ENCODE data around the gene PDP2.

Gene PDP2

DNA sequence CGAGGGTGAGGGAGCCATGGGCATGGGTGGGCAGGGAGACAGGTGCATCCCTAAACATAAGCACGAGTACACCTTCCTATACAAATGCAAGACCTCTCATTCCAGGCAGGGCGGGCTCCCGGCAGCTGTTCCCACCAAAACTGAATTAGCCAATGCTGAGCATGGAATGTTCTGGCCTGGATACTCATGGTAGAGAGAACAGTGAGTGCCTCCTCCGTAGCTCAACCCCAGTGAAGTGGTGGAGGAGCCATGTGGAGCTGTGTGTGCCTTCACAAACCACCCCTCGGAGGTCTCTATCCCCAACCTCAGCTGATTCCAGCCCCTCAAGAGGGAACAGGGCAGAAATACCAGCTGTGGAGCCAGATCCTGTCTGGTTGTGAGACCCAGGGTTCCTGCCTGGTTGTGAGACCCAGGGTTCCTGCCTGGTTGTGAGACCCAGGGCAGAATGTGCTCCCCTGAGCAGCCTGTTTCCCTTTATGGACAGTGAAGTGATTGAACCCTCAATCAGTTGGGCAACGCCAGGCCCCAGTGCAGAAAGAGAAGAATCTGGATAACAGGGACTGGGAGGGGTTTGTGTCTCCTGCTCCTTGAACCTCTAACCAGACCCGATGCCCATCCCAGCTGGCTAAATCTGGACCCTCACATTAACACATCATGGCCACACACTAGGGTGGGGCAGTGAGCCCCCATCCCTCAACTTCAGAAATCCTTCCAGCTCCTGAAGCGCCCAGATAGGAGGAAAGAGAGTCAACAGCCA lies 40.8 kb downstream of the PDP2 start:
- no peak overlapping the region for H3K27ac ChIP-seq (ENCODE audit: insufficient read depth in 1 of 2, low read depth in 1 of 2, low read length in 2 of 2, poor library complexity in 1 of 2, severe bottlenecking in 2 of 2)
- DNase-seq = no peak
- CTCF ChIA-PET = interaction anchor here (1.4 to 20.4 kb wide), 6 partner anchors 10 to 182 kb away, joined by 3 to 473 read pairs (median 5); partner anchors contain the start of genes CIAO2B and NAE1
- H3K4me3 ChIP-seq (ENCODE audit: control insufficient read depth in 1 of 7, extremely low read depth in 1 of 7, insufficient read depth in 4 of 7, low read depth in 2 of 7, low read length in 6 of 7) = no peak overlapping the region
- no peaks in the 10 kb centered on the region for H3K36me3 ChIP-seq (ENCODE audit: control insufficient read depth in 4 of 4, insufficient read depth in 4 of 4, low read length in 3 of 4)
- POLR2A ChIA-PET = no interaction called here
- peaks cover 0 to 52% (median 33%) of the 10 kb centered on the region in 5 experiments for H3K27me3 ChIP-seq (replicated peaks in 2 of 5; ENCODE audit: control insufficient read depth in 4 of 5, insufficient read depth in 5 of 5, low read length in 4 of 5)
- WGBS (ENCODE audit: insufficient coverage) = 89% methylated on average over 9 of the region's 9 CpGs
- H3K9me3 ChIP-seq (ENCODE audit: control extremely low read depth in 1 of 5, control insufficient read depth in 4 of 5, insufficient read depth in 2 of 5, low read depth in 1 of 5, low read length in 4 of 5) = no peaks in the 10 kb centered on the region
- peaks cover 0 to 12% (median 10%) of the 10 kb centered on the region in 4 experiments for H3K4me1 ChIP-seq (ENCODE audit: control extremely low read depth in 1 of 4, control insufficient read depth in 4 of 4, insufficient read depth in 4 of 4, low read length in 3 of 4)

DNA sequence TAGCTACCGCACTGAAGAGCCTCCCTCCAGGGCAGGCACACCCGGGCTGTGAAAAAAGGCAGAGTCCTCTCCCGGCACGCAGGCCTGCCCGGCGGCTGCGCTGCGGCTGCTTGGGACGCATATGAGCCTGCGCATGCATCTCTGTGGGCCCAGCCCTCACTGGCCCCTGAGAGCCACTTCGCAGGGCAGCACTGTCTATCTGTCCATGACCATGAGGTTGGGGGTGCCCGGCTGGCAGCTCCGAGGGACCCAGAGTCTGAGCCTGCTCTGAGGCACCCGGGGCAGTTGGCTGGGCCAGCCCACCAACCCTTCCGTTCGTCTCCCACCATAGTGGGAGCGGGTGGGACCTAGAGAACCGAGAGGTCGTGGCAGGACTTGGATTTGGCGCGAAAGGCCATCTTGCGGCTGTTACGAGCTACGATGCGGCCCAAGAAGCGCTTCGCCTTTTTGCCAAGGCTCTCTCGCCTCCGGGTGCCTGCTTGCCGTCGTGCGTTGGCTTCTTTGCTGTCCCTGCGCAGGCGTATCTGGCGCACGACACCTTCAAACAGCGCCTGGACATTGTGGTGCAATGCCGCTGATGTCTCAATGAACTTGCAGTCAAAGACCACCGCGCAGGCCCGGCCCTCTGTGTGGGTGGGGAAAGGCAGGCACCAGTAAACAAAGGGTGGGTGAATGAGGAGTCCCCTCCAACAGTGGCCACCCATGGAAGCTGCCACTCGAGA lies 41.6 kb downstream of the PDP2 start:
- Histone ChIP-seq H3K27me3 (replicated peaks in 2 of 5; ENCODE audit: control insufficient read depth in 4 of 5, insufficient read depth in 5 of 5, low read length in 4 of 5) (peaks cover 0 to 60% (median 33%) of the 10 kb centered on the region in 5 experiments), H3K4me1 (ENCODE audit: control extremely low read depth in 1 of 4, control insufficient read depth in 4 of 4, insufficient read depth in 4 of 4, low read length in 3 of 4) (peaks cover 0 to 13% (median 11%) of the 10 kb centered on the region in 4 experiments), H3K36me3 (ENCODE audit: control insufficient read depth in 4 of 4, insufficient read depth in 4 of 4, low read length in 3 of 4) (no peaks in the 10 kb centered on the region), H3K4me3 (ENCODE audit: control insufficient read depth in 1 of 7, extremely low read depth in 1 of 7, insufficient read depth in 4 of 7, low read depth in 2 of 7, low read length in 6 of 7) (no peak overlapping the region), H3K27ac (ENCODE audit: insufficient read depth in 1 of 2, low read depth in 1 of 2, low read length in 2 of 2, poor library complexity in 1 of 2, severe bottlenecking in 2 of 2) (no peak overlapping the region), H3K9me3 (ENCODE audit: control extremely low read depth in 1 of 5, control insufficient read depth in 4 of 5, insufficient read depth in 2 of 5, low read depth in 1 of 5, low read length in 4 of 5) (no peaks in the 10 kb centered on the region)
- DNase-seq = no peak
- ChIA-PET CTCF (interaction anchor here (1.5 to 20.4 kb wide), 4 partner anchors 9 to 182 kb away, joined by 3 to 473 read pairs (median 6); partner anchors contain the start of gene CIAO2B), POLR2A (no interaction called here)
- 74% methylated on average over 42 of the region's 42 CpGs for WGBS (ENCODE audit: insufficient coverage)

DNA sequence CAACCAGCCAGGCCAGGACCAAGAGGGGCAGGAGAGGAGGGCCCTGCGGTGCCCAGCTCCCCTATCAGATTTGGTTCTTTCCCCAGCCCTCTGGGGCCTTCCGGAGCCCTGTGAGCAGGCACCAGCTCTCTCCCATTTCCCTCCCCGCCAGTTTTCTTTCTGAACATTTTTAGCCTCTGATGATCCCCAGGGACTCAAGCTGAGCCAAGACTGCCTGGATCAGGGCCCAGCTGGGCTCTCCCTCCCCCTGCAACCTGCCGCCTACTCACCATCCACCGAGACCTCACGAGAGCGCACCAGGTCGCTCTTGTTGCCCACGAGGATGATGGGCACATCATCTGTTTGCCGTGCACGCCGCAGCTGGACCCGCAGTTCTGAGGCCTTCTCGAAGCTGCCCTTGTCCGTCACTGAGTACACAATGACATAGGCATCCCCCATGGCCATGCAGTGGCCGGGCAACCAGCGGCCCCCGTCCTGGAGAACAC lies 43.0 kb downstream of the PDP2 start:
- DNase-seq = no peak
- 94% methylated on average over 17 of the region's 18 CpGs for WGBS (ENCODE audit: insufficient coverage)
- no peak overlapping the region for H3K4me3 ChIP-seq (ENCODE audit: control insufficient read depth in 1 of 7, extremely low read depth in 1 of 7, insufficient read depth in 4 of 7, low read depth in 2 of 7, low read length in 6 of 7)
- no peaks in the 10 kb centered on the region for H3K9me3 ChIP-seq (ENCODE audit: control extremely low read depth in 1 of 5, control insufficient read depth in 4 of 5, insufficient read depth in 2 of 5, low read depth in 1 of 5, low read length in 4 of 5)
- no peaks in the 10 kb centered on the region for H3K36me3 ChIP-seq (ENCODE audit: control insufficient read depth in 4 of 4, insufficient read depth in 4 of 4, low read length in 3 of 4)
- ChIA-PET POLR2A (no interaction called here), CTCF (interaction anchor here (20.4 kb wide), 1 partner anchor 24 kb away, joined by 473 read pairs; no protein-coding TSS in a partner anchor)
- peaks cover 0 to 64% (median 36%) of the 10 kb centered on the region in 5 experiments for H3K27me3 ChIP-seq (replicated peaks in 2 of 5; ENCODE audit: control insufficient read depth in 4 of 5, insufficient read depth in 5 of 5, low read length in 4 of 5)
- no peak overlapping the region for H3K27ac ChIP-seq (ENCODE audit: insufficient read depth in 1 of 2, low read depth in 1 of 2, low read length in 2 of 2, poor library complexity in 1 of 2, severe bottlenecking in 2 of 2)
- peaks cover 0 to 18% (median 15%) of the 10 kb centered on the region in 4 experiments for H3K4me1 ChIP-seq (ENCODE audit: control extremely low read depth in 1 of 4, control insufficient read depth in 4 of 4, insufficient read depth in 4 of 4, low read length in 3 of 4)

DNA sequence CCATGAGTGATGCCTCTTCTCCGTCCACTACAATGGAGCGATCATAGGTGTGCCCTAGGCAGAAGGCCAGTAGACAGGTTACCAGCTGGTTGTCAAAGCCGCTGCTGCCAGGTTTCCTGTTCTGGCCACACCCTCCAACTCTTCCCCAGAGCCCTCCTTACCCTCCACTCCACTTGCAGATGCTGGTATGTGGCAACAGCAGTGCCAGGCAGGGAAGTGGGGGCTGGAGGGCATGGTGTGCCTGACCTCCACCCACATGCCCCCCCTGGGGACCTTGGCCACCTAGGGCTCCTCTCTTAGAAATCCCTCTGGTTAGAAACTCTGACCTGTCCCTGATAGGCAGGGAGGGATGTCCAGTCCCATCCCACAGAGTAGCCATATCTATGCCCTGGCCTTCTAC lies 43.6 kb downstream of the PDP2 start:
- ChIA-PET CTCF (interaction anchor here (20.4 kb wide), 1 partner anchor 25 kb away, joined by 473 read pairs; no protein-coding TSS in a partner anchor), POLR2A (no interaction called here)
- DNase-seq = no peak
- peaks cover 0 to 18% (median 15%) of the 10 kb centered on the region in 4 experiments for H3K4me1 ChIP-seq (ENCODE audit: control extremely low read depth in 1 of 4, control insufficient read depth in 4 of 4, insufficient read depth in 4 of 4, low read length in 3 of 4)
- H3K27ac ChIP-seq (ENCODE audit: insufficient read depth in 1 of 2, low read depth in 1 of 2, low read length in 2 of 2, poor library complexity in 1 of 2, severe bottlenecking in 2 of 2) = no peak overlapping the region
- no peaks in the 10 kb centered on the region for H3K9me3 ChIP-seq (ENCODE audit: control extremely low read depth in 1 of 5, control insufficient read depth in 4 of 5, insufficient read depth in 2 of 5, low read depth in 1 of 5, low read length in 4 of 5)
- 67% methylated on average over 2 of the region's 3 CpGs for WGBS (ENCODE audit: insufficient coverage)
- peaks cover 0 to 64% (median 36%) of the 10 kb centered on the region in 5 experiments for H3K27me3 ChIP-seq (replicated peaks in 2 of 5; ENCODE audit: control insufficient read depth in 4 of 5, insufficient read depth in 5 of 5, low read length in 4 of 5)
- H3K36me3 ChIP-seq (ENCODE audit: control insufficient read depth in 4 of 4, insufficient read depth in 4 of 4, low read length in 3 of 4) = no peaks in the 10 kb centered on the region
- no peak overlapping the region for H3K4me3 ChIP-seq (ENCODE audit: control insufficient read depth in 1 of 7, extremely low read depth in 1 of 7, insufficient read depth in 4 of 7, low read depth in 2 of 7, low read length in 6 of 7)

DNA sequence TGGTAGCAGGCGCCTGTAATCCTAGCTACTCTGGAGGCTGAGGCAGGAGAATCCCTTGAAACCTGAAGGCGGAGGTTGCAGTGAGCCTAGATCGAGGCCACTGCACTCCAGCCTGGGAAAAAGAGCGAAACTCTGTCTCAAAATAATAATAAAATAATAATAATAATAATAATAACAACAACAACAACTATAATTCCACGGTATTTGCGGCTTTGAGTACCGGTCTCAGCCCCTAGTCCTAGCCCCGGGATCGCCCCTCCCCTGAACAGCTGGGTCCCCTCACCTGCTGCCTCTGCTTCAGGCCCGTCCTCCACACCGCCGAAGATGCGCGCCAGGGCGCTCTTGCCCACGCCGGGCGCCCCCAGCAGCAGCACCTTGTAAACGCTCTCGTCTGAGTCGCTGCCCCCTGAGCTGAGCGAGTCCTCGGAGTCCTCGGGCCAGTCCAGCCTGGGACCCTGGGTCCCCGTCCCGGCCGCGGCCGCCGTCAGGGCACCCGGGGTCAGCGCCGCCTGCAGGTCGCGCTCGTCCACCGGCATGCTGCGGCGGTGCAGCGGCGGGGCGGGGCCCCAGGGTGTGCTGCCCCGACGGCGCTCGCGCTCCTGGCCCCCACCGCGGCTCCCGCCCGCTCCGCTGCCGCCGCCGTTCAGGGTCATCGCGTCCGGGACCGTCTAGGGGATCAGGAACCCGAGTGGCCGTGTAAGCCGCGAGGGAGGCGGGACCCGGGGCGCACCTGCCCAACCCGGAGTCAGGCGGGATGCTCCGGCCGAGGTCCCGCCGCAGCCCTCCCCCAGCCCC lies 44.4 kb downstream of the PDP2 start:
- 7% methylated on average over 65 of the region's 72 CpGs for WGBS (ENCODE audit: insufficient coverage)
- peak in 1 of 3 donors; percentile 39 for DNase-seq
- Histone ChIP-seq H3K27ac (ENCODE audit: insufficient read depth in 1 of 2, low read depth in 1 of 2, low read length in 2 of 2, poor library complexity in 1 of 2, severe bottlenecking in 2 of 2) (no peak overlapping the region), H3K4me3 (ENCODE audit: control insufficient read depth in 1 of 7, extremely low read depth in 1 of 7, insufficient read depth in 4 of 7, low read depth in 2 of 7, low read length in 6 of 7) (peak overlapping the region in 4 of 7 experiments; percentile 13 to 50 (median 34)), H3K4me1 (ENCODE audit: control extremely low read depth in 1 of 4, control insufficient read depth in 4 of 4, insufficient read depth in 4 of 4, low read length in 3 of 4) (peaks cover 0 to 18% (median 15%) of the 10 kb centered on the region in 4 experiments), H3K9me3 (ENCODE audit: control extremely low read depth in 1 of 5, control insufficient read depth in 4 of 5, insufficient read depth in 2 of 5, low read depth in 1 of 5, low read length in 4 of 5) (no peaks in the 10 kb centered on the region), H3K36me3 (ENCODE audit: control insufficient read depth in 4 of 4, insufficient read depth in 4 of 4, low read length in 3 of 4) (no peaks in the 10 kb centered on the region), H3K27me3 (replicated peaks in 2 of 5; ENCODE audit: control insufficient read depth in 4 of 5, insufficient read depth in 5 of 5, low read length in 4 of 5) (peaks cover 0 to 64% (median 33%) of the 10 kb centered on the region in 5 experiments)
- ChIA-PET CTCF (interaction anchor here (0.7 to 20.4 kb wide), 4 partner anchors 8 to 57 kb away, joined by 3 to 473 read pairs (median 3); no protein-coding TSS in a partner anchor), POLR2A (no interaction called here)

DNA sequence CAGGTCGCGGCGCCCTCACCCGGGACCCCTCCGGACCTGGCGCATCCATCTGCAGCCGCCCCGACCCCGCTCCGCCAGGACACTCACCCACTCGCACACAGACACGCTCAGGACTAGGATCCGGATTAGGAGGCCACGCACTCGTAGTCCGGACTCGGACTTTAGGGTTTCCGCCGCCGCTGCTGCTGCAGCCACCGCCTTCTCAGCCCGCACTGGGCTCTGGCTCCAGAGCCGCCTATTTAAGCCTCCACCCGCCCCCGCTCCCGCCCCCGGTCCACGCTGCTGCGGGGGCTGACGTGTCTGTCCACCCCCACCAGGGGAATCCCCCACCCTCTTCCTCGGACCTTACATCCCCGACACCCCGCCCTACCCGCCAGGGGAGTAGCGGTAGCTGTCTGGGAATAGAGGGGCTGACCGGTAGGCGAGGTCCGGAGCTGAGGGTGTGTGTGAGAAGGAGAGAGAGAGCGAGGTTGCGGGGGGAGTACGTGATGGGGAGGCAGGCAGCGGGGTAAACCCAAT lies 45.1 kb downstream of the PDP2 start, which contains the start of gene RRAD:
Gene RRAD, minus strand, starts transcription at position 214 of the 519 bp plus-strand sequence. CDS start 356 bp downstream, outside the sequence.
- Histone ChIP-seq H3K27ac (ENCODE audit: insufficient read depth in 1 of 2, low read depth in 1 of 2, low read length in 2 of 2, poor library complexity in 1 of 2, severe bottlenecking in 2 of 2) (no peak within 1 kb of the TSS), H3K4me3 (ENCODE audit: control insufficient read depth in 1 of 7, extremely low read depth in 1 of 7, insufficient read depth in 4 of 7, low read depth in 2 of 7, low read length in 6 of 7) (peak within 1 kb of the TSS in 4 of 7 experiments; percentile 13 to 50 (median 34)), H3K27me3 (replicated peaks in 2 of 5; ENCODE audit: control insufficient read depth in 4 of 5, insufficient read depth in 5 of 5, low read length in 4 of 5) (peaks cover 0 to 58% (median 31%) of the 10 kb centered on the region in 5 experiments), H3K36me3 (ENCODE audit: control insufficient read depth in 4 of 4, insufficient read depth in 4 of 4, low read length in 3 of 4) (no peaks in the 10 kb centered on the region), H3K4me1 (ENCODE audit: control extremely low read depth in 1 of 4, control insufficient read depth in 4 of 4, insufficient read depth in 4 of 4, low read length in 3 of 4) (peaks cover 0 to 18% (median 15%) of the 10 kb centered on the region in 4 experiments), H3K9me3 (ENCODE audit: control extremely low read depth in 1 of 5, control insufficient read depth in 4 of 5, insufficient read depth in 2 of 5, low read depth in 1 of 5, low read length in 4 of 5) (no peaks in the 10 kb centered on the region)
- WGBS (ENCODE audit: insufficient coverage) = 4% methylated on average over 25 of the region's 42 CpGs
- no peak for DNase-seq
- ChIA-PET CTCF (interaction anchor here (0.7 to 20.4 kb wide), 7 partner anchors 8 to 519 kb away, joined by 3 to 473 read pairs (median 3); no protein-coding TSS in a partner anchor), POLR2A (no interaction called here)

All from common myeloid progenitor, CD34-positive (primary cell).